Liver (tissue), 3 donors: ENCODE measurements around the gene CCBE1.

Experiments
- ATF3 ChIP-seq: IDR thresholded peaks from 2 replicates; pipeline ENCODE4 v1.6.1; 2016; ENCODE audit warnings: antibody characterized with exemption
- CTCF ChIP-seq: fragments of 150-350 bp; IDR thresholded peaks from 2 replicates; pipeline ENCODE4 v1.5.1; 2017; ENCODE audit warnings: improper control_type of control experiment, low read depth, low read length; ENCODE audit not compliant: missing input control
- GABPA ChIP-seq, 2 donors: IDR thresholded peaks in 1 of 2; conservative IDR thresholded peaks in 1 of 2; 2 replicates each; pipeline ENCODE4 v1.6.1; 2016; ENCODE audit warnings: antibody characterized with exemption in 2 of 2, mild to moderate bottlenecking in 1 of 2, moderate library complexity in 1 of 2
- JUND ChIP-seq, 2 donors: IDR thresholded peaks; 2 replicates each; pipeline ENCODE4 v1.6.1; 2016; ENCODE audit warnings: antibody characterized with exemption in 2 of 2
- MAX ChIP-seq: IDR thresholded peaks from 2 replicates; pipeline ENCODE4 v1.6.1; 2016; ENCODE audit warnings: antibody characterized with exemption
- RAD21 ChIP-seq, 2 donors: IDR thresholded peaks; 2 replicates each; pipeline ENCODE4 v1.6.1; 2016; ENCODE audit warnings: antibody characterized with exemption in 2 of 2, mild to moderate bottlenecking in 2 of 2
- REST ChIP-seq: IDR thresholded peaks from 2 replicates; pipeline ENCODE4 v1.6.1; 2016; ENCODE audit warnings: antibody characterized with exemption, mild to moderate bottlenecking
- RXRA ChIP-seq, 2 donors: IDR thresholded peaks; 2 replicates each; pipeline ENCODE4 v1.6.1; 2017 to 2018; ENCODE audit warnings: antibody characterized with exemption in 2 of 2, mild to moderate bottlenecking in 1 of 2
- TAF1 ChIP-seq: conservative IDR thresholded peaks from 2 replicates; pipeline ENCODE4 v1.6.1; 2016; ENCODE audit warnings: antibody characterized with exemption, mild to moderate bottlenecking
- YY1 ChIP-seq: IDR thresholded peaks from 2 replicates; pipeline ENCODE4 v1.6.1; 2016; ENCODE audit warnings: antibody characterized with exemption, mild to moderate bottlenecking
- donor health status: healthy.
- donor health status: healthy.

GRCh38 chr18:59658941-59659340 is 38.3 kb downstream of the CCBE1 start:
- no peak for TF ChIP-seq REST
- no peak for TF ChIP-seq CTCF
- TF ChIP-seq TAF1 = no peak
- no peak for TF ChIP-seq ATF3
- no peak for TF ChIP-seq RXRA (IDR thresholded peaks at IDR 0.05)
- no peak for TF ChIP-seq MAX
- TF ChIP-seq YY1 = no peak
- TF ChIP-seq RAD21 (IDR thresholded peaks at IDR 0.05) = no peak
- no peak for TF ChIP-seq JUND (IDR thresholded peaks at IDR 0.05)
- TF ChIP-seq GABPA (IDR thresholded peaks at IDR 0.05 in 1 of 2, conservative IDR thresholded peaks at IDR 0.05 in 1 of 2) = no peak
